Brain microvascular endothelial cell (primary cell): ENCODE results near the gene SOX5.
A peak's percentile ranks its signal among the peaks of the same experiment; 100 is the strongest.
"Not testable (repeated sequence)": the region's sequence is repeated elsewhere in the genome, so short reads cannot be mapped to it uniquely, and the experiment has no call there.

Source experiments
- DNase-seq: peaks from one replicate; pipeline ENCODE4 v3.0.0-alpha.2; 2020
- H3K27ac ChIP-seq: fragments of 250-450 bp; sonication (Bioruptor Pico); 2 replicates; pipeline ENCODE4 v1.5.1; 2020; ENCODE audit warnings: mild to moderate bottlenecking, moderate library complexity
- H3K27me3 ChIP-seq: fragments of 250-450 bp; sonication (Bioruptor Pico); replicated peaks from 2 replicates; pipeline ENCODE4 v1.5.1; 2020; ENCODE audit warnings: mild to moderate bottlenecking
- H3K36me3 ChIP-seq: fragments of 250-450 bp; sonication (Bioruptor Pico); replicated peaks from 2 replicates; pipeline ENCODE4 v1.5.1; 2020; ENCODE audit warnings: mild to moderate bottlenecking
- H3K4me3 ChIP-seq: 2 replicates; pipeline ENCODE4 v1.5.1; 2011; ENCODE audit warnings: low read depth, mild to moderate bottlenecking, control low read depth, low read length, moderate library complexity
- CTCF ChIP-seq: IDR thresholded peaks from 2 replicates; pipeline ENCODE4 v1.5.1; 2011; ENCODE audit warnings: low read depth, mild to moderate bottlenecking, moderate library complexity, low read length, control low read depth, inconsistent platforms; ENCODE audit errors: missing control alignments
- in situ Hi-C: cut with HindIII; loops from 2 replicates; pipeline ENCODE4 v1.10.0; 2017; ENCODE audit warnings: low sequenced_read_pairs, low pct_ligation_motif_present

The SOX5 gene

DNA sequence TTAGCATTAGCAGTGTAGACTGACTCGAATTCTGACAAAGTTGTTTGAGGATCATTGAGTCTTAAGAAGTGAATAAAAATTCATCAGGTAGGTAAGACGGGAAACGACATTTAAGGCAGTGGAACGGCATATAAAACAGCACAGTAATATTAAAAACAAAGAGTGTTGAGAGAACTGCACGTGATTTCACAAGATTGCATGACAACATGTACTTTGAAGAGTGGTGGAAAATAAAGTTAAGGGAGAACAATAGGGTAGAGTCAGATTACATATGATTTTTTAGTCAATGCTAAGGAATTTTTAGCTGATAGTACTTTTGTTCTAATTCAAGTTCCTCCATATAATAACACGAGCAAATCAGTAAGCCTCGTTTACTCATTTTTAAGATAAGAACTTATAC, 115.4 kb downstream of the SOX5 start:
- in situ Hi-C loops = no loop called here
- H3K27me3 ChIP-seq = no peaks in the 10 kb centered on the region
- H3K27ac ChIP-seq = no peak overlapping the region
- no peak overlapping the region for H3K4me3 ChIP-seq
- peak; percentile 1 for DNase-seq
- TF ChIP-seq CTCF = no peak
- no peaks in the 10 kb centered on the region for H3K36me3 ChIP-seq

DNA sequence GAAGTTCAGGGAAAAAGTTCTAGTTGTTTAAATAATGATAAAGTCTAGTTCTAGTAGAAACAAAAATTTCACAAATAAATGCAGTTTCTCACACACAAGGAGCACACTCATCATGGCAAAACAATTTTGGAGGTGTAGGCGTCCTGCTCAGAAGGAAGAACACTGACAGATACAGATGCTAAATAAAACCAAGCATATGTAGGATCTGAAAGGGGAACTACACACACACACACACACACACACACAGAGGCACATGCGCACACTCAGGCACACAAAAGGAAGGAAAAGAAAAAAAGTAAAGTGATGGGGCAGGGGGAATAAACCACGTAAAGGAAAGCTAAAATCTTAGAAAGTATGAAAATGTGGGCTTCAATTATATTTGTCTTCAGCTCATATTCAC, 117.7 kb downstream of the SOX5 start:
- Histone ChIP-seq H3K36me3 (no peaks in the 10 kb centered on the region), H3K27me3 (no peaks in the 10 kb centered on the region), H3K4me3 (no peak overlapping the region), H3K27ac (no peak overlapping the region)
- in situ Hi-C loops = no loop called here
- TF ChIP-seq CTCF = no peak
- DNase-seq = no peak

GRCh38 chr12:23830210-23830609, 119.3 kb downstream of the SOX5 start:
- no peak overlapping the region for H3K4me3 ChIP-seq
- H3K36me3 ChIP-seq = no peaks in the 10 kb centered on the region
- no peaks in the 10 kb centered on the region for H3K27me3 ChIP-seq
- no peak for DNase-seq
- in situ Hi-C loops = no loop called here
- H3K27ac ChIP-seq = no peak overlapping the region
- no peak for TF ChIP-seq CTCF

GRCh38 chr12:23827353-23827752, 122.1 kb downstream of the SOX5 start:
- in situ Hi-C loops = no loop called here
- H3K27ac ChIP-seq = no peak overlapping the region
- no peak for TF ChIP-seq CTCF
- no peaks in the 10 kb centered on the region for H3K36me3 ChIP-seq
- DNase-seq = no peak
- no peaks in the 10 kb centered on the region for H3K27me3 ChIP-seq
- H3K4me3 ChIP-seq = no peak overlapping the region

DNA sequence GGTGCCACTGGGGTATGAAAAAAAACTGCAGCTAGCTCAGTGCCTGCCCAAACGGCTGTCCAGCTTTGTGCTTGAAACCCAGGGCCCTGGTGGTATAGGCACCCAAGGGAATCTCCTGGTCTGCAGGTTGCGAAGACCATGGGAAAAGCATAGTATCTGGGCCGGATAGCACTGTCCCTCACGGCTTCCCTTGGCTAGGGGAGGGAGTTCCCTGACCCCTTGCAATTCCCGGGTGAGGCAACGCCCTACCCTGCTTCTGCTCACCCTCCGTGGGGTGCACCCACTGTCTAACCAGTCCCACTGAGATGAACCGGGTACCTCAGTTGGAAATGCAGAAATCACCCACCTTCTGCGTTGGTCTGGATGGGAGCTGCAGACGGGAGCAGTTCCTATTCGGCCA, 124.3 kb downstream of the SOX5 start:
- H3K27ac ChIP-seq, DNase-seq, H3K36me3 ChIP-seq, H3K4me3 ChIP-seq, in situ Hi-C loops, H3K27me3 ChIP-seq: not testable (repeated sequence)

DNA sequence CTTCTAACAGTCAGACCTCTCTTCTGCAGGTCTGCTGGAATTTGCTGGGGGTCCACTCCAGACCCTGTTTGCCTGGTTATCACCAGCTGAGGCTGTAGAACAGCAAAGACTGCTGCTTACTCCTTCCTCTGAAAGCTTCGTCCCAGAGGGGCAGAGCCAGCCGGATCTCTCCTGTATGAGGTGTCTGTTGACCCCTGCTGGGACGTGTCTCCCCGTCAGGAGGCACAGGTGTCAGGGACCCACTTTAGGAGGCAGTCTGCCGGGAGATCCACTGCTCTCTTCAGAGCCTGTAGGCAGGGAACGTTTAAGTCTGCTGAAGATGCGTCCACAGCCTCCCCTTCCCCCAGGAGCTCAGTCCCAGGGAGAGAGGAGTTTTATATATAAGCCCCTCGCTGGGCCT, 125.1 kb downstream of the SOX5 start:
- Histone ChIP-seq H3K36me3 (no peaks in the 10 kb centered on the region), H3K27me3 (no peaks in the 10 kb centered on the region), H3K27ac (no peak overlapping the region), H3K4me3 (no peak overlapping the region)
- TF ChIP-seq CTCF = no peak
- DNase-seq = no peak
- in situ Hi-C loops = no loop called here

- DNase-seq, in situ Hi-C loops, H3K4me3 ChIP-seq, H3K36me3 ChIP-seq, H3K27me3 ChIP-seq, H3K27ac ChIP-seq: not testable (repeated sequence)
These were observed 126.6 kb downstream of the SOX5 start for GRCh38 chr12:23822883-23823282.
